ENCODE data around the gene ATF6. TPM values are rescaled to one million over a fixed set of nuclear protein-coding genes. Genes with fewer than 3 reads are reported as not detected.

ATF6 gene
- total RNA-seq (ENCODE audit: low replicate concordance): 21.7 and 22.9 TPM in 2 replicates
- long read RNA-seq, full-length matches to known transcripts: 162 of 234 reads
- long read RNA-seq, partial matches to known transcripts: 14 of 234 reads
- long read RNA-seq, other reads (novel, unspliced or antisense): 58 of 234 reads

GRCh38 chr1:161766102-161766981 lies at the start of gene ATF6:
Gene ATF6 (plus strand): TSS chr1:161766320. CDS start chr1:161766361, 41 bp downstream.
- Mint-ChIP-seq H3K4me3 (peak within 1 kb of the TSS; percentile 97), H3K9me3 (no peaks in the 10 kb centered on the region), H3K4me1 (ENCODE audit: unreplicated experiment) (peaks cover 4% of the 10 kb centered on the region), H3K36me3 (no peaks in the 10 kb centered on the region), H3K27me3 (no peaks in the 10 kb centered on the region), H3K27ac (peak within 1 kb of the TSS; percentile 94)
- peak; percentile 83 for DNase-seq (ENCODE audit: extremely low spot score, unreplicated experiment)
- TF ChIP-seq, protein P1, sequence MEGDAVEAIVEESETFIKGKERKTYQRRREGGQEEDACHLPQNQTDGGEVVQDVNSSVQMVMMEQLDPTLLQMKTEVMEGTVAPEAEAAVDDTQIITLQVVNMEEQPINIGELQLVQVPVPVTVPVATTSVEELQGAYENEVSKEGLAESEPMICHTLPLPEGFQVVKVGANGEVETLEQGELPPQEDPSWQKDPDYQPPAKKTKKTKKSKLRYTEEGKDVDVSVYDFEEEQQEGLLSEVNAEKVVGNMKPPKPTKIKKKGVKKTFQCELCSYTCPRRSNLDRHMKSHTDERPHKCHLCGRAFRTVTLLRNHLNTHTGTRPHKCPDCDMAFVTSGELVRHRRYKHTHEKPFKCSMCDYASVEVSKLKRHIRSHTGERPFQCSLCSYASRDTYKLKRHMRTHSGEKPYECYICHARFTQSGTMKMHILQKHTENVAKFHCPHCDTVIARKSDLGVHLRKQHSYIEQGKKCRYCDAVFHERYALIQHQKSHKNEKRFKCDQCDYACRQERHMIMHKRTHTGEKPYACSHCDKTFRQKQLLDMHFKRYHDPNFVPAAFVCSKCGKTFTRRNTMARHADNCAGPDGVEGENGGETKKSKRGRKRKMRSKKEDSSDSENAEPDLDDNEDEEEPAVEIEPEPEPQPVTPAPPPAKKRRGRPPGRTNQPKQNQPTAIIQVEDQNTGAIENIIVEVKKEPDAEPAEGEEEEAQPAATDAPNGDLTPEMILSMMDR (conservative IDR thresholded peaks at IDR 0.05): no peak

DNA sequence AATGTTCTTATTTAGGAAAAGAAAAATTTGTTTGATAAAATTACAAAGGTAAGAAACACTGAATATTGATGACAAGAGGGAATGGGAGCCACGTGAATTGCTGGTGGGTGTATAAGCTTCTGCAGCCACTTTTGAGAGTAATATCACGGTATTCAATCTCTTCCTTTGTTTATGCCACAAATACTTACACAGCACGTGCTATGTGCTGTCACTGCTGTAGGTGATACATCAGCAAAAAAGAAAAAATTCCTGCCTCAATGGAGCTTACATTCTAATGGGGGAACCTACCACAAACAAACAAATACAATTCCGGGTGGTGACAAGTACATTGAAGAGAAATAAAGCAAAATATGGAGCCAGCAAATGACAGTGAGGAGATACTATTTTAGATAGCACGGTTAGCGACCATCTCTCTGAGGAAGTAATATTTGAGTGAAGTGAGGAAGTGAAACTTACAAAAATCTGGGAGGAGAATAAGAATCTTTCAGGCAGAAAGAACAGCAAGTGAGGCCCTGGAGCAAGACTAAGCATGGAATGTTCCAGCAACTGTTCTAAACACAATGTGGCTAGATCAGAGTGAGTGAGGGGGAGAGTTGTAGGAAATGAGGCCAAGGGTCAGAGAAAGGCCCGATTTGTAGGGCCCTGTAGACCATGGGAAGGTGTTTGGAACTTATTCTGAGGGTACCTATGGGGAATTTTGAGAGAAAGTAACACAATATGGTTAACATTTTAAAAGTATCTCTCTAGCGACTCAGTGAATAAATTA lies 47.4 kb upstream of the ATF6 start:
- H3K36me3 Mint-ChIP-seq: no peaks in the 10 kb centered on the region
- H3K4me3 Mint-ChIP-seq: no peak overlapping the region
- H3K4me1 Mint-ChIP-seq (ENCODE audit: unreplicated experiment): no peaks in the 10 kb centered on the region
- no peaks in the 10 kb centered on the region for H3K9me3 Mint-ChIP-seq
- H3K27me3 Mint-ChIP-seq: peaks cover 69% of the 10 kb centered on the region
- H3K27ac Mint-ChIP-seq: no peak overlapping the region
- TF ChIP-seq, protein P1 (conservative IDR thresholded peaks at IDR 0.05): no peak
- no peak for DNase-seq (ENCODE audit: extremely low spot score, unreplicated experiment)

- H3K4me3 Mint-ChIP-seq: no peak overlapping the region
- DNase-seq (ENCODE audit: extremely low spot score, unreplicated experiment): no peak
- no peaks in the 10 kb centered on the region for H3K36me3 Mint-ChIP-seq
- no peaks in the 10 kb centered on the region for H3K4me1 Mint-ChIP-seq (ENCODE audit: unreplicated experiment)
- H3K27me3 Mint-ChIP-seq: peaks cover 74% of the 10 kb centered on the region
- H3K27ac Mint-ChIP-seq: no peak overlapping the region
- H3K9me3 Mint-ChIP-seq: no peaks in the 10 kb centered on the region
- TF ChIP-seq, protein P1 (conservative IDR thresholded peaks at IDR 0.05): no peak
Measured at GRCh38 chr1:161719325-161719611, 46.9 kb upstream of the ATF6 start.

GRCh38 chr1:161720422-161720821 lies 45.7 kb upstream of the ATF6 start:
- DNase-seq (ENCODE audit: extremely low spot score, unreplicated experiment): no peak
- Mint-ChIP-seq H3K9me3 (no peaks in the 10 kb centered on the region), H3K4me1 (ENCODE audit: unreplicated experiment) (no peaks in the 10 kb centered on the region), H3K36me3 (no peaks in the 10 kb centered on the region), H3K27ac (no peak overlapping the region), H3K4me3 (no peak overlapping the region), H3K27me3 (peaks cover 74% of the 10 kb centered on the region)
- TF ChIP-seq, protein P1 (conservative IDR thresholded peaks at IDR 0.05): no peak

DNA sequence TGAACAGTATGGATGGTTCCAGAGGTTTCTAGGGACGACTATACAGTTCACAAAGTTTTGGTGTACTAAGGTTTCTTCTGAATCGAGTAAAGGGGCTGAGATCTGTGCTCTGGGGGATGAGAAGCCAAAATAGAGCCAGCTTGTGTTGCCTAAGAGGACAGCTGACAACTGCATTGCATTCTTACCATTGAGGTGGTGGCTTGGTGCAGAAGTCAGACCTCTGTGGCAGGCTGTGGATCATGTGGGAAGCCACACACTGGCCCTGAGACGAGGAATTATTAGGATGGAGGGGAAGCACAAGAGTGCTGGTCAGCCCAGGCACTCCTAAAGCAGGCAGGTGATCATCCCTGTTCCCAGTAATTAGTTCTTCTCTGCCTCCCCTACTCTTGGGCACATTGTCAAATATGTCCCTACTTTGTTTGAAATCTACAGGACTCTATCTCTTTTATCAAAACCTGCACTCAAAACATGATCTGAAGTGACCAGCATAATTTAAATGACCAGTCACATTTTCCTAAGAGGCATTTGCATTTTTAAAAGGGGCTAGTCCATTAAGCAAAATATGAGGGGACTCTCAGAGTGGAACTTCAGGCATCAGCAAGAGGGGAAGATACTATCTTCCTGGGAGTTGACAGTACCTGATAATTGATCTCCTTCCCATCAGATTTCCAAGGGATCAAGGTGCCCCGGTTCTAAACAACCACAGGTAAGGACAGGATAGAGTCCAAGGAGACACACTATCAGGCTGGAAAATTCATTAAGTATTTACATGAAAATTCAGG lies 45.0 kb upstream of the ATF6 start, which contains the start of gene FCRLB:
Gene FCRLB (plus strand): TSS at position 589 of the 782 bp plus-strand sequence. CDS start 1,129 bp downstream, outside the sequence.
- no peaks in the 10 kb centered on the region for H3K9me3 Mint-ChIP-seq

More for the DNA sequence above, 45.0 kb upstream of the ATF6 start, which contains the start of gene FCRLB:
- TF ChIP-seq, protein P1 (conservative IDR thresholded peaks at IDR 0.05): no peak
- Mint-ChIP-seq H3K36me3 (no peaks in the 10 kb centered on the region), H3K27ac (no peak within 1 kb of the TSS), H3K4me1 (ENCODE audit: unreplicated experiment) (peaks cover 6% of the 10 kb centered on the region), H3K4me3 (no peak within 1 kb of the TSS), H3K27me3 (peaks cover 72% of the 10 kb centered on the region)
- no peak for DNase-seq (ENCODE audit: extremely low spot score, unreplicated experiment)
